Endothelial cell of umbilical vein (primary cell): ENCODE data around the gene GMCL1. TPM values are rescaled to one million over a fixed set of nuclear protein-coding genes. Genes with fewer than 3 reads are reported as not detected.

Source experiments
- BruUV-seq: library from RNA; stranded (reverse); fragments of 400-500 nt; replicated peaks from 2 replicates; lab custom pipeline; 2021; lab: Mats Ljungman, UMichigan
- CTCF ChIA-PET: fragments of 300-600, 350-600 bp; sonication (Branson Sonifier 250); formaldehyde crosslinking; loops from one replicate; lab custom pipeline; 2021; ENCODE audit warnings: antibody characterized with exemption, inconsistent platforms; lab: Charles Lee
- POLR2A ChIA-PET: fragments of 300-600, 350-600 bp; sonication (Branson Sonifier 250); formaldehyde crosslinking; loops from one replicate; lab custom pipeline; 2021; ENCODE audit warnings: antibody characterized with exemption, inconsistent platforms; lab: Charles Lee
- DNase-seq: peaks from one replicate; pipeline ENCODE4 v3.0.0-alpha.2; 2011; ENCODE audit warnings: low read depth, low spot score
- FAIRE-seq: peaks from 2 replicates; lab custom pipeline; 2011; peaks lifted over from hg19 to GRCh38; lab: Jason Lieb, UNC
- H2AFZ ChIP-seq: 2 replicates; pipeline ENCODE4 v1.6.0; 2012; ENCODE audit warnings: low read depth, low read length, control low read depth, inconsistent platforms
- H3K27ac ChIP-seq: 2 replicates; pipeline ENCODE4 v1.5.1; 2011; ENCODE audit warnings: low read depth, mild to moderate bottlenecking, control low read depth, low read length, moderate library complexity; ENCODE audit not compliant: insufficient read depth
- H3K27me3 ChIP-seq, 2 experiments: 2 replicates each; pipeline versions ENCODE4 v1.6.0 to v1.6.1; 2011; ENCODE audit warnings: low read length in 2 of 2, mixed read lengths in 1 of 2; ENCODE audit not compliant: control insufficient read depth in 2 of 2, insufficient read depth in 2 of 2
- H3K36me3 ChIP-seq, 2 experiments: 2 replicates in 1 of 2; 3 replicates in 1 of 2; pipeline ENCODE4 v1.5.1; 2011; ENCODE audit warnings: low read length in 2 of 2, mild to moderate bottlenecking in 1 of 2, moderate library complexity in 1 of 2; ENCODE audit not compliant: control insufficient read depth in 2 of 2, insufficient read depth in 2 of 2; ENCODE audit errors: extremely low read depth in 1 of 2
- H3K4me1 ChIP-seq: 3 replicates; pipeline ENCODE4 v1.5.1; 2011; ENCODE audit warnings: mild to moderate bottlenecking, low read length; ENCODE audit not compliant: control insufficient read depth, insufficient read depth; ENCODE audit errors: extremely low read depth
- H3K4me2 ChIP-seq: 2 replicates; pipeline ENCODE4 v1.6.1; 2011; ENCODE audit warnings: low read length, control low read depth, mixed read lengths; ENCODE audit not compliant: insufficient read depth
- H3K4me3 ChIP-seq, 3 experiments: fragments of 200-600 bp in 1 of 3; sonication (generic), shearing (Covaris generic) in 1 of 3; replicated peaks in 1 of 3; 2 replicates each; pipeline ENCODE4 v1.5.1; 2011 to 2016; ENCODE audit warnings: control low read depth in 3 of 3, low read length in 3 of 3, mild to moderate bottlenecking in 2 of 3, inconsistent platforms in 1 of 3, low read depth in 1 of 3, moderate library complexity in 1 of 3; ENCODE audit not compliant: insufficient read depth in 1 of 3
- H3K79me2 ChIP-seq: 2 replicates; pipeline ENCODE4 v1.6.0; 2012; ENCODE audit warnings: low read length, inconsistent platforms; ENCODE audit not compliant: control insufficient read depth, insufficient read depth
- H3K9ac ChIP-seq: replicated peaks from 2 replicates; pipeline ENCODE3; 2011; ENCODE audit warnings: low read length, control low read depth; ENCODE audit not compliant: insufficient read depth; ENCODE audit errors: extremely low read depth
- H3K9me1 ChIP-seq: replicated peaks from 3 replicates; pipeline ENCODE4 v1.6.0; 2011; ENCODE audit warnings: mild to moderate bottlenecking, low read length; ENCODE audit not compliant: control insufficient read depth, insufficient read depth; ENCODE audit errors: extremely low read depth
- H3K9me3 ChIP-seq: replicated peaks from 2 replicates; pipeline ENCODE4 v1.5.1; 2012; ENCODE audit warnings: low read length, inconsistent platforms; ENCODE audit not compliant: control insufficient read depth, insufficient read depth
- H4K20me1 ChIP-seq: replicated peaks from 2 replicates; pipeline ENCODE3; 2011; ENCODE audit warnings: mild to moderate bottlenecking, low read length; ENCODE audit not compliant: control insufficient read depth, insufficient read depth; ENCODE audit errors: extremely low read depth
- EZH2 ChIP-seq: IDR thresholded peaks from 2 replicates; pipeline ENCODE4 v1.6.1; 2012; ENCODE audit warnings: borderline replicate concordance, low read depth, mild to moderate bottlenecking, moderate library complexity, low read length, inconsistent platforms; ENCODE audit not compliant: severe bottlenecking
- FOS ChIP-seq: IDR thresholded peaks from 2 replicates; pipeline ENCODE4 v1.6.1; 2011; ENCODE audit warnings: mild to moderate bottlenecking, low read length, moderate library complexity, borderline replicate concordance; ENCODE audit not compliant: insufficient read depth
- GATA2 ChIP-seq: IDR thresholded peaks from 2 replicates; pipeline ENCODE4 v1.7.0; 2011; ENCODE audit warnings: low read depth, mild to moderate bottlenecking, moderate library complexity, mixed read lengths, low read length; ENCODE audit not compliant: insufficient read length, insufficient read depth
- JUN ChIP-seq: IDR thresholded peaks from 2 replicates; pipeline ENCODE4 v1.6.1; 2011; ENCODE audit warnings: borderline replicate concordance, low read depth; ENCODE audit not compliant: insufficient read length, insufficient read depth
- MAX ChIP-seq: IDR thresholded peaks from 2 replicates; pipeline ENCODE4 v1.6.1; 2011; ENCODE audit not compliant: insufficient read depth, insufficient read length
- MYC ChIP-seq: IDR thresholded peaks from one replicate; pipeline ENCODE4 v1.6.1; 2011; ENCODE audit warnings: mild to moderate bottlenecking, low read depth, low read length
- POLR2A ChIP-seq: IDR thresholded peaks from 2 replicates; pipeline ENCODE4 v1.6.1; 2012; ENCODE audit warnings: low read depth, mild to moderate bottlenecking, control low read depth, low read length
- POLR2AphosphoS5 ChIP-seq: IDR thresholded peaks from 2 replicates; pipeline ENCODE4 v1.6.1; 2012; ENCODE audit warnings: low read depth, mild to moderate bottlenecking, control low read depth, low read length, moderate library complexity; ENCODE audit not compliant: insufficient read depth
- dilution Hi-C: fragments of 300-500 bp; cut with MboI; formaldehyde crosslinking; loops from one replicate; pipeline ENCODE4 v1.15.0; 2019; ENCODE audit warnings: low sequenced_read_pairs; ENCODE audit not compliant: extremely low pct_ligation_motif_present
- intact Hi-C: fragments of 100-400 bp; cut with micrococcal nuclease; formaldehyde crosslinking; loops from one replicate; pipeline ENCODE4 v1.10.0; 2022
- polyA plus RNA-seq, 4 experiments: library from polyadenylated mRNA; depleted of rRNA in 3 of 4; stranded (reverse) in 3 of 4; unstranded in 1 of 4; fragments of >200 nt; gene quantifications; 2 replicates each; pipeline versions ENCODE4 v1.2.1 to v1.2.3, GENCODE V29; 2011 to 2012; ENCODE audit warnings: missing spikeins in 1 of 4
- total RNA-seq: library from RNA; stranded (reverse); gene quantifications from 2 replicates; pipeline ENCODE4 v1.2.3, GENCODE V29; 2021
- TF ChIP-seq, protein P1 (sequence below), 2 donors: IDR thresholded peaks; 1 replicate in 1 of 2; 2 replicates in 1 of 2; pipeline ENCODE4 v1.5.1; 2011; ENCODE audit warnings: low read length in 2 of 2, mild to moderate bottlenecking in 2 of 2, moderate library complexity in 2 of 2, control low read depth in 1 of 2, inconsistent platforms in 1 of 2, low read depth in 1 of 2; ENCODE audit not compliant: insufficient read depth in 1 of 2; ENCODE audit errors: extremely low read depth in 1 of 2

GMCL1 gene
- total and polyA plus RNA-seq, 2 donors (not counting 3 experiments of a cell fraction or from before 2014, with no cell fraction given) = 4.2 to 14.6 TPM

DNA sequence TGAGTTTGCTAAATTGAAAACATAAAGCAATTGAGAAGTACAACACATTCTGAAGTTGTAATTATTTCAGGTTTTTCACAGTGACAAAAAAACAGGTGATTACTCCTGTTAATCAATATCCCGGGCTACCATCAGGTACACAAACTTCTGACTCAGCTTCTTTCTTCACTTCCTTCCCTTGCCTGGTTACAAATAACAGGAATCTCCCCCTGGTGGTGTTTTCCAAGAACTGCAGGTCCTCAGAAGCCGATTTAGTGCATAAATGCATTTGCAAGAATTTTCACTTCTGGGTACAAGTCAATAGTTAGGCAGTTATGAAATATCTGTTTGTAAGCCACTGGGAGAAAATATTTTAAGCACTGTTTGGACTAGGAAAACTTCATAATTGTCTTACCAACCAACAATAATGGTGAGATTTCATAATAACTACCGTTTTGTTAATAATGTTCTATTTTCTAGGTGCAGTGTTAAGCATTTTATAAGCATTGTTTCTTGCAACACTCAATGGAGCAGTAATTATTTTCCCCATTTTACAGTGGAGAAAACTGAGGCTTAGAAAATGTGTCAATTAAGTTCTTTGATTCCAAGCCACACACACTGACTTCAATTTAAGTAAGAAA lies 12.4 kb upstream of the GMCL1 start:
- dilution Hi-C loops = no loop called here
- no peak overlapping the region for H2AFZ ChIP-seq

More for the DNA sequence above, 12.4 kb upstream of the GMCL1 start:
- no peak overlapping the region for H3K4me3 ChIP-seq
- ChIA-PET POLR2A (interaction anchor here (0.6 to 1.2 kb wide), 2 partner anchors 92 to 94 kb away, joined by 3 to 4 read pairs; no protein-coding TSS in a partner anchor), CTCF (interaction anchor here (0.6 to 15.5 kb wide), 58 partner anchors 10 to 873 kb away, joined by 3 to 784 read pairs (median 4); partner anchors contain the start of genes ANXA4, GMCL1 and SNRNP27)
- H3K4me1 ChIP-seq = peaks cover 28% of the 10 kb centered on the region
- H3K27me3 ChIP-seq = no peaks in the 10 kb centered on the region
- H3K27ac ChIP-seq = no peak overlapping the region
- peak; percentile 91 for FAIRE-seq
- no TSS peak for BruUV-seq
- no peak overlapping the region for H3K4me2 ChIP-seq
- H3K79me2 ChIP-seq = no peaks in the 10 kb centered on the region
- H3K36me3 ChIP-seq = peaks cover 5 to 6% of the 10 kb centered on the region in 2 experiments
- no peak overlapping the region for H3K9ac ChIP-seq
- no peaks in the 10 kb centered on the region for H3K9me1 ChIP-seq
- H4K20me1 ChIP-seq = no peaks in the 10 kb centered on the region
- H3K9me3 ChIP-seq = no peaks in the 10 kb centered on the region
- no peak for TF ChIP-seq JUN
- TF ChIP-seq MAX = no peak
- TF ChIP-seq POLR2A = no peak
- TF ChIP-seq, protein P1, sequence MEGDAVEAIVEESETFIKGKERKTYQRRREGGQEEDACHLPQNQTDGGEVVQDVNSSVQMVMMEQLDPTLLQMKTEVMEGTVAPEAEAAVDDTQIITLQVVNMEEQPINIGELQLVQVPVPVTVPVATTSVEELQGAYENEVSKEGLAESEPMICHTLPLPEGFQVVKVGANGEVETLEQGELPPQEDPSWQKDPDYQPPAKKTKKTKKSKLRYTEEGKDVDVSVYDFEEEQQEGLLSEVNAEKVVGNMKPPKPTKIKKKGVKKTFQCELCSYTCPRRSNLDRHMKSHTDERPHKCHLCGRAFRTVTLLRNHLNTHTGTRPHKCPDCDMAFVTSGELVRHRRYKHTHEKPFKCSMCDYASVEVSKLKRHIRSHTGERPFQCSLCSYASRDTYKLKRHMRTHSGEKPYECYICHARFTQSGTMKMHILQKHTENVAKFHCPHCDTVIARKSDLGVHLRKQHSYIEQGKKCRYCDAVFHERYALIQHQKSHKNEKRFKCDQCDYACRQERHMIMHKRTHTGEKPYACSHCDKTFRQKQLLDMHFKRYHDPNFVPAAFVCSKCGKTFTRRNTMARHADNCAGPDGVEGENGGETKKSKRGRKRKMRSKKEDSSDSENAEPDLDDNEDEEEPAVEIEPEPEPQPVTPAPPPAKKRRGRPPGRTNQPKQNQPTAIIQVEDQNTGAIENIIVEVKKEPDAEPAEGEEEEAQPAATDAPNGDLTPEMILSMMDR (IDR thresholded peaks at IDR 0.05; ENCODE audit: extremely low read depth in 1 of 2, insufficient read depth in 1 of 2, low read depth in 1 of 2, low read length in 2 of 2) = peak; percentile 71 to 72
- TF ChIP-seq POLR2AphosphoS5 = no peak
- TF ChIP-seq GATA2 = no peak
- no peak for TF ChIP-seq MYC
- peak; percentile 42 for TF ChIP-seq FOS
- TF ChIP-seq EZH2 = no peak
- intact Hi-C loops = loop anchor here (1.0 to 5.0 kb wide), 4 partner anchors 75 to 380 kb away; partner anchors contain the start of genes ANXA4 and NFU1
- peak; percentile 88 for DNase-seq
